Mucosa of descending colon (tissue), 3 donors: ENCODE data around the gene FAM13A. TPM values are rescaled to one million over a fixed set of nuclear protein-coding genes. Genes with fewer than 3 reads are reported as not detected.

Experiments used
- ATAC-seq: fragments of 200-7000 bp; cut with Tn5 transposase; one replicate; pipeline ENCODE4 v1.9.1; 2020; ENCODE audit warnings: mild to moderate bottlenecking, moderate library complexity
- DNase-seq, 3 donors: peaks; one replicate each; pipeline ENCODE4 v3.0.0-alpha.2; 2020
- H3K36me3 ChIP-seq: fragments of 200-600 bp; one replicate; pipeline ENCODE4 v1.8.0; 2021; ENCODE audit warnings: low read depth, mild to moderate bottlenecking
- H3K4me1 ChIP-seq: fragments of 200-600 bp; one replicate; pipeline ENCODE4 v1.8.0; 2021; ENCODE audit warnings: low read depth, mild to moderate bottlenecking
- H3K4me3 ChIP-seq: fragments of 200-600 bp; one replicate; pipeline ENCODE4 v1.8.0; 2021; ENCODE audit warnings: mild to moderate bottlenecking
- H3K9me3 ChIP-seq: fragments of 200-600 bp; one replicate; pipeline ENCODE4 v1.8.0; 2021; ENCODE audit warnings: mild to moderate bottlenecking
- intact Hi-C, 2 donors: fragments of 100-400 bp; cut with DNase I in 1 of 2; cut with micrococcal nuclease in 1 of 2; formaldehyde crosslinking; loops; one replicate each; pipeline versions ENCODE4 v1.11.0 to v1.11.1; 2022; cut with DNase I, micrococcal nuclease
- total RNA-seq, 3 donors: library from RNA; stranded (reverse); fragmentation: NEBNext Ultra II Directional in 2 of 3; extraction: Animal tissue kit (Norgen Biotek cat#: 25700) in 2 of 3; gene quantifications; one replicate each; pipeline versions ENCODE4 v1.2.1 to v1.2.4, GENCODE V29; 2021 to 2023
- TF ChIP-seq, protein P1 (sequence below): fragments of 200-600 bp; IDR thresholded peaks from one replicate; pipeline ENCODE4 v1.8.0; 2022; ENCODE audit warnings: antibody characterized with exemption, mild to moderate bottlenecking
- donor health status: DM: no; HTN: no; CAD: no; lungs with moderate emphysema.
- donor health status: DM: no; HTN: no; CAD: no.
- donor health status: DM: no; HTN: yes; CAD: no.

FAM13A gene
- total RNA-seq, 3 donors from 2014 or later, result 41.6 to 60.1 (median 50.2) TPM

DNA sequence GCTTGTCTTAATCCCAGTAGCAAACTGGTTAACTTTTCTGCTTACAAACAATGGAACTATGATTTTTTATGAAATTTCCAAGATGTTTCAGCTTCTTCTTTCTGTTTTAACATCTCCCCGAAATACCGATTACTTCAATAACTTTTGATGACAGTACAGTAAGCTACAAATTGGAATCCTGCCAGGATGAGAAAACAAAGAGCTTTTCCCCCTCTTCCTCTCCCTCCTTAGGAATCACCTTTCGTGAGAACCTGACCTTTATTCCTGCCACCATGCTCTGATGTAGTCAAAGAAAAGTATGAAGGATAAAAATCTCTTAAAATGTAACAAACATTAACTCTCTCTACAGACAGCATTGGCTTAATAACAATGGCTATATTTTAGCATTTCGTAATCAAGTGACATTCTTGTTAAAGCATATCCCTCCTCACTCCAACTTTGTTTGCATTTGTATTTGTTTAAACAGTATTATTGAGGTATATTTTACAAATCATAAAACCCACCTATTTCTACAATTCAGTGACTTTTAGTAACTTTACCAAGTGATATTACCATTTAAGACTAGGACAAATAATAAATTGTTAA lies 210.7 kb downstream of the FAM13A start:
- intact Hi-C loops, result no loop called here
- Histone ChIP-seq H3K4me1 (no peaks in the 10 kb centered on the region), H3K9me3 (no peaks in the 10 kb centered on the region), H3K4me3 (no peak overlapping the region), H3K36me3 (no peaks in the 10 kb centered on the region)
- TF ChIP-seq, protein P1, sequence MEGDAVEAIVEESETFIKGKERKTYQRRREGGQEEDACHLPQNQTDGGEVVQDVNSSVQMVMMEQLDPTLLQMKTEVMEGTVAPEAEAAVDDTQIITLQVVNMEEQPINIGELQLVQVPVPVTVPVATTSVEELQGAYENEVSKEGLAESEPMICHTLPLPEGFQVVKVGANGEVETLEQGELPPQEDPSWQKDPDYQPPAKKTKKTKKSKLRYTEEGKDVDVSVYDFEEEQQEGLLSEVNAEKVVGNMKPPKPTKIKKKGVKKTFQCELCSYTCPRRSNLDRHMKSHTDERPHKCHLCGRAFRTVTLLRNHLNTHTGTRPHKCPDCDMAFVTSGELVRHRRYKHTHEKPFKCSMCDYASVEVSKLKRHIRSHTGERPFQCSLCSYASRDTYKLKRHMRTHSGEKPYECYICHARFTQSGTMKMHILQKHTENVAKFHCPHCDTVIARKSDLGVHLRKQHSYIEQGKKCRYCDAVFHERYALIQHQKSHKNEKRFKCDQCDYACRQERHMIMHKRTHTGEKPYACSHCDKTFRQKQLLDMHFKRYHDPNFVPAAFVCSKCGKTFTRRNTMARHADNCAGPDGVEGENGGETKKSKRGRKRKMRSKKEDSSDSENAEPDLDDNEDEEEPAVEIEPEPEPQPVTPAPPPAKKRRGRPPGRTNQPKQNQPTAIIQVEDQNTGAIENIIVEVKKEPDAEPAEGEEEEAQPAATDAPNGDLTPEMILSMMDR, result no peak
- ATAC-seq, result no peak
- DNase-seq, result no peak

DNA sequence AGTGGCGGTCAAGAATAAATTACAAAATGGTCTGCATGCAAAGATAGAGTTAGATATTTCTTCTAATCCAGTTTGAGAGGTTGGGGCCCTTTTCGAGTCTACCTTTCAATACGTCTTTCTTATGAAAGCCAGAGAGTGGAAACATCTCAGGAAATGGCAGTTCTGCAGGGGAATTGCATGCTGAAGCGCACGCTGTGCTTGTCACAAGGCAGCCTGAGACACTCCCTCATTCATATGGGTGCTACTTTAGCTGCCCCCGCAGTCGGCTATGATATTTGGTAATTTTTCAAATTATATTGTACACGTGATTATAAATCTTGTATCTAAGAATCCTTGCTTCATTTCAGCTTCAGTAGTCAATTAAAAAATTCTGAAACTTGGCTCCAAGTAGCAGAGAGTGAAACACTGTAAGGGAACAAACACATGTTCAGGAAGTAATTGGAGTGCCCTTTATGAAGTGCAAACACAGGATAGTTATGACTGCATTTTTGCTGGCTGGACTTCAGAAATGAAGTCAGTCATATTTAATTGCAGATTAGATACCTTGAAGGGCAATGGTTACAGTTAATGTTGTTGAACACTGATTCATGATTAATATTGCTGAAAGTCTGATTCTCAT lies 213.8 kb downstream of the FAM13A start:
- TF ChIP-seq, protein P1, result no peak
- H3K4me3 ChIP-seq, result no peak overlapping the region

DNA sequence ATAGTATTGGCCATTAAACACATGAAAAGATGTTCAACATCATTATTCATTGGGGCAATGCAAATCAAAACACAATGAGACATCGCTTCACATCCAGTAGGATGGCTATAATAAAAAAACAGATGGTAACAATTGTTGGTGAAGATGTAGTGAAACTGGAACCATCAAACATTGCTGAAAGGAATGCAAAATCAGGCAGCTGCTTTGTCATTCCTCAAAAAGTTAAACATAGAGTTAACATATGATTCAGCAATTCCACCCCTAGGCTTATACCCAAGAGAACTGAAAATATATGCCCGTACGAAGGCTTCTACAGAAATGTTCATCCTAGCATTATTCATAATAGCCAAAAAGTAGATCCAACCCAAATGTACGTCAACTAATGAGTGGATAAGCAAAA lies 215.3 kb downstream of the FAM13A start:
- no peaks in the 10 kb centered on the region for H3K36me3 ChIP-seq
- H3K4me3 ChIP-seq, result no peak overlapping the region
- H3K4me1 ChIP-seq, result no peaks in the 10 kb centered on the region
- DNase-seq (no peak), ATAC-seq (no peak)
- H3K9me3 ChIP-seq, result no peaks in the 10 kb centered on the region
- intact Hi-C loops, result no loop called here
- TF ChIP-seq, protein P1, result no peak

More for the DNA sequence above, 213.8 kb downstream of the FAM13A start:
- Histone ChIP-seq H3K4me1 (no peaks in the 10 kb centered on the region), H3K36me3 (no peaks in the 10 kb centered on the region), H3K9me3 (no peaks in the 10 kb centered on the region)
- peak; percentile 97 for ATAC-seq
- intact Hi-C loops, result no loop called here
- peak in 2 of 3 donors; percentile 40 to 68 for DNase-seq

DNA sequence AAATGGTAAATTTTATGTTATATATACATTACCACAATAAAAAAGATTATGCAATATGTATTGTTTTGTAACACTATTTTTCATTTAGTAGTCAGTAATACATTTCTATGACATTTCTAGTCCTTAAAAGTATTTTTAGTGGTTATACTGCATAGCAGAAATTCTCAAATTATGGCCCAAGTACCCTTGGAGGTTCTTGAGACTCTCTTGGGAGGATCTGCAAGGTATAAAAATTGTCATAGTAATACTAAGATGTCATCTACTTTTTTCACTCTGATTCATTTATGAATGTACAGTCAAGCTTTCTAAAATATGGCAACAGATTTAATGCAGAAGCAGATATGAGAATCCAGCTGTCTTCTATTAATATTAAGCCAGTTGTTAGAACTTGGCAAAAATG lies 220.8 kb downstream of the FAM13A start:
- ATAC-seq (no peak), DNase-seq (no peak)
- intact Hi-C loops, result no loop called here
- peaks cover 2% of the 10 kb centered on the region for H3K4me1 ChIP-seq
- no peaks in the 10 kb centered on the region for H3K36me3 ChIP-seq
- TF ChIP-seq, protein P1, result no peak
- H3K4me3 ChIP-seq, result no peak overlapping the region
- no peaks in the 10 kb centered on the region for H3K9me3 ChIP-seq

DNA sequence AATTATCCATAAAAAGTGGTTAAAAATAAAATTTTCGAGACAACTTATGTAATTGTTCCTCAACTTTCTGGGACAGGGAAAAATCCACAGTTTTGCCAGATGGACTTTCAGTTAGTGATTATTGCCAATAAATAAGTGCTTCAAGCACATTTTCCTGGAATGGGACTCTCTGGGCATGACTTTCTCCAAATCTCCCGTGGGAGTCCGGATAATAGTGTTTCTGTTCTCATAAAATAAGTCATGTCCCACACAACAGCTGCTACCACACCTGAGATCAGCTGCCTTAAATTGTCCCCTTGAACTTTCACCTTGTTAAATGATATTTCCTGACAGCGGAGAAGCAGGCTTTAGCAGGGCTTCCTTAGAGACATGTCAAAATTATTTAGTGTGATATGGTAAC lies 226.0 kb downstream of the FAM13A start:
- TF ChIP-seq, protein P1, result no peak
- intact Hi-C loops, result no loop called here
- Histone ChIP-seq H3K9me3 (no peaks in the 10 kb centered on the region), H3K4me1 (peaks cover 5% of the 10 kb centered on the region), H3K4me3 (no peak overlapping the region), H3K36me3 (no peaks in the 10 kb centered on the region)
- ATAC-seq, result peak; percentile 76
- peak in 1 of 3 donors; percentile 20 for DNase-seq
